GM12878 (cell line): Measurements from ENCODE around the gene CCNG1. TPM values are rescaled to one million over a fixed set of nuclear protein-coding genes. Genes with fewer than 3 reads are reported as not detected.

Experiments
- BACH1 ChIP-seq: fragments of 450-650 bp; IDR thresholded peaks from 2 replicates; pipeline ENCODE4 v1.6.1; 2017; ENCODE audit warnings: mild to moderate bottlenecking, borderline replicate concordance
- BCL11A ChIP-seq: IDR thresholded peaks from 2 replicates; pipeline ENCODE4 v1.6.1; 2011; ENCODE audit warnings: low read depth, low read length
- BCLAF1 ChIP-seq: fragments of 450-650 bp; IDR thresholded peaks from 2 replicates; pipeline ENCODE4 v1.6.1; 2017; ENCODE audit warnings: antibody characterized with exemption, mild to moderate bottlenecking, moderate library complexity
- CBX3 ChIP-seq: fragments of 200-600 bp; sonication (generic); IDR thresholded peaks from 2 replicates; pipeline ENCODE4 v1.6.1; 2016; ENCODE audit warnings: low read depth, borderline replicate concordance
- CEBPZ ChIP-seq: fragments of 150-350 bp; IDR thresholded peaks from 2 replicates; pipeline ENCODE4 v1.6.1; 2016; ENCODE audit warnings: low read depth, low read length
- CHD1 ChIP-seq: IDR thresholded peaks from 2 replicates; pipeline ENCODE4 v1.6.1; 2012; ENCODE audit warnings: low read depth, low read length, improper control_type of control experiment
- HDGF ChIP-seq: fragments of 450-650 bp; IDR thresholded peaks from 2 replicates; pipeline ENCODE4 v1.6.1; 2016; ENCODE audit warnings: antibody characterized with exemption
- IKZF1 ChIP-seq: fragments of 450-650 bp; conservative IDR thresholded peaks from 2 replicates; pipeline ENCODE4 v1.6.1; 2017; ENCODE audit warnings: antibody characterized with exemption, mild to moderate bottlenecking
- IRF3 ChIP-seq: fragments of 450-650 bp; IDR thresholded peaks from 2 replicates; pipeline ENCODE4 v1.6.1; 2014; ENCODE audit warnings: mild to moderate bottlenecking
- KDM1A ChIP-seq: fragments of 200-600 bp; sonication (generic); IDR thresholded peaks from 2 replicates; pipeline ENCODE4 v1.6.1; 2016; ENCODE audit warnings: borderline replicate concordance
- LARP7 ChIP-seq: fragments of 450-650 bp; IDR thresholded peaks from 2 replicates; pipeline ENCODE4 v1.6.1; 2017; ENCODE audit warnings: mild to moderate bottlenecking
- MTA3 ChIP-seq: IDR thresholded peaks from 2 replicates; pipeline ENCODE4 v1.6.1; 2012; ENCODE audit warnings: low read length, inconsistent platforms, borderline replicate concordance
- NFXL1 ChIP-seq: fragments of 450-650 bp; IDR thresholded peaks from 2 replicates; pipeline ENCODE4 v1.6.1; 2017; ENCODE audit warnings: antibody characterized with exemption, mild to moderate bottlenecking, borderline replicate concordance
- PAX8 ChIP-seq: fragments of 450-650 bp; IDR thresholded peaks from 2 replicates; pipeline ENCODE4 v1.6.1; 2017; ENCODE audit warnings: mild to moderate bottlenecking, moderate library complexity
- POU2F2 ChIP-seq: IDR thresholded peaks from 3 replicates; pipeline ENCODE4 v1.6.1; 2011; ENCODE audit warnings: low read depth, mild to moderate bottlenecking, low read length, borderline replicate concordance
- SMAD5 ChIP-seq: IDR thresholded peaks from 2 replicates; pipeline ENCODE4 v1.6.1; 2016; ENCODE audit warnings: antibody characterized with exemption, low read depth
- SP1 ChIP-seq: IDR thresholded peaks from one replicate; pipeline ENCODE4 v1.6.1; 2011; ENCODE audit warnings: low read depth, low read length
- TAF1 ChIP-seq: IDR thresholded peaks from 2 replicates; pipeline ENCODE4 v1.6.1; 2011; ENCODE audit warnings: mild to moderate bottlenecking, low read depth, low read length, borderline replicate concordance
- TARDBP ChIP-seq: IDR thresholded peaks from 2 replicates; pipeline ENCODE4 v1.6.1; 2016; ENCODE audit warnings: borderline replicate concordance
- TBL1XR1 ChIP-seq: IDR thresholded peaks from 2 replicates; pipeline ENCODE4 v1.6.1; 2012; ENCODE audit warnings: low read depth, low read length, improper control_type of control experiment
- TCF3 ChIP-seq: IDR thresholded peaks from 2 replicates; pipeline ENCODE4 v1.6.1; 2012; ENCODE audit warnings: low read depth, mild to moderate bottlenecking, low read length, borderline replicate concordance; ENCODE audit not compliant: insufficient read depth
- WRNIP1 ChIP-seq: IDR thresholded peaks from 2 replicates; pipeline ENCODE4 v1.6.1; 2011; ENCODE audit warnings: low read depth, low read length, improper control_type of control experiment, borderline replicate concordance
- ZNF384 ChIP-seq: IDR thresholded peaks from 2 replicates; pipeline ENCODE4 v1.6.1; 2012; ENCODE audit warnings: low read depth, mild to moderate bottlenecking, low read length, improper control_type of control experiment, borderline replicate concordance
- polyA plus RNA-seq, 11 experiments: library from polyadenylated mRNA; depleted of rRNA in 4 of 11; unstranded in 6 of 11; stranded (reverse) in 5 of 11; fragments of >200 nt; fragmentation: Nextera tagmentation in 4 of 11; fragmentation: Illumina TruSeq in 1 of 11; extraction: Ambion mirVana in 4 of 11; extraction: Trizol in 1 of 11; gene quantifications; 1 replicate in 1 of 11; 2 replicates in 10 of 11; pipeline versions ENCODE4 v1.2.1 to v1.2.3, GENCODE V29; 2011 to 2016; ENCODE audit warnings: inconsistent platforms in 2 of 11, missing spikeins in 2 of 11, low read depth in 1 of 11
- total RNA-seq, 4 experiments: library from RNA; depleted of rRNA in 3 of 4; stranded (reverse); fragments of >200 nt in 3 of 4; fragmentation: Illumina TruSeq in 1 of 4; extraction: Trizol in 1 of 4; gene quantifications; 2 replicates each; pipeline versions ENCODE4 v1.2.1 to v1.2.3, GENCODE V29; 2013 to 2021

The CCNG1 gene
- total and polyA plus RNA-seq, 10 of the 15 experiments (the other 5 are each of a cell fraction or from before 2014, with no cell fraction given): 90.1 to 274 (median 200) TPM

GRCh38 chr5:163459819-163460561, 22.6 kb downstream of the CCNG1 start, which contains the start of gene NUDCD2 (continued):
- TF ChIP-seq CEBPZ: no peak
- TF ChIP-seq TBL1XR1: peak; percentile 38; the same call in 1 of the 2 replicates
- TF ChIP-seq MTA3: no peak
- TF ChIP-seq PAX8: no peak
- no peak for TF ChIP-seq BCL11A
- no peak for TF ChIP-seq WRNIP1
- peak; percentile 86 for TF ChIP-seq BACH1
- no peak; the same call in 1 of the 2 replicates for TF ChIP-seq CHD1
- no peak for TF ChIP-seq CBX3
- peak; percentile 91; the same call in 1 of the 2 replicates for TF ChIP-seq LARP7
- peak; percentile 44 for TF ChIP-seq IRF3
- TF ChIP-seq HDGF: 0 out of 2 replicates have a peak, but pooled peaks have one; percentile 50
- TF ChIP-seq POU2F2: peak; percentile 66; the same call in 1 of the 3 replicates
- TF ChIP-seq TARDBP: no peak
- no peak for TF ChIP-seq TCF3
- TF ChIP-seq BCLAF1: no peak
- peak; percentile 87 for TF ChIP-seq SMAD5
- TF ChIP-seq NFXL1: no peak
- peak; percentile 87 for TF ChIP-seq SP1
- TF ChIP-seq TAF1: peak; percentile 79; the same call in 1 of the 2 replicates
- TF ChIP-seq IKZF1: peak; percentile 98
- no peak for TF ChIP-seq ZNF384
- no peak for TF ChIP-seq KDM1A
